Inflammatory macrophage treated with lipopolysaccharide for 1 hour (primary cell): ENCODE measurements around the gene SPANXD.
"Not testable (repeated sequence)": the region's sequence is repeated elsewhere in the genome, so short reads cannot be mapped to it uniquely, and the experiment has no call there.

Source experiments
- DNase-seq, 2 donors: peaks; one replicate each; pipeline ENCODE4 v3.0.0-alpha.2; 2020 to 2022

The SPANXD gene, protein sequence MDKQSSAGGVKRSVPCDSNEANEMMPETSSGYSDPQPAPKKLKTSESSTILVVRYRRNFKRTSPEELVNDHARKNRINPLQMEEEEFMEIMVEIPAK

DNA sequence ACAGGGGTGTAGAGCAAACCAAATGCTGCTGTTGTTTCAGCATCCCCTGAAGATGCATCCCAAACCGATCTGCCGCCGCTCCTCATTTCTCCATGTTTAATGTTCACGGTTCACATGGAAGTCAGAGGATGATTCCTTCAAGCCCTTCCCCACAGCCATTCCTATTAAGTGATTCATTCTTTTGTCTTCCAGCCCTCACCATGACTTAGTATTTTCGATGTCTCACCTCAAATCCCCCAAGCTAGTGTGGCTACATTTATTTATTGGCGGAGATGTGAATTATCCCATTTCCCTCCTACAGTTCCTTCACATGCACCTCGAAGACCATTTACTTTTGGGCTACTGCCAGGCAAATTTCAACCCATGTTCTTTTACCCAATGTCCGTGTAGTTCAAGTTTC, at the start of gene SPANXD:
TSS of gene SPANXD (minus strand) at position 101 of the 400 bp plus-strand sequence. CDS start 334 bp downstream, outside the sequence.
- not testable (repeated sequence) for DNase-seq

DNA sequence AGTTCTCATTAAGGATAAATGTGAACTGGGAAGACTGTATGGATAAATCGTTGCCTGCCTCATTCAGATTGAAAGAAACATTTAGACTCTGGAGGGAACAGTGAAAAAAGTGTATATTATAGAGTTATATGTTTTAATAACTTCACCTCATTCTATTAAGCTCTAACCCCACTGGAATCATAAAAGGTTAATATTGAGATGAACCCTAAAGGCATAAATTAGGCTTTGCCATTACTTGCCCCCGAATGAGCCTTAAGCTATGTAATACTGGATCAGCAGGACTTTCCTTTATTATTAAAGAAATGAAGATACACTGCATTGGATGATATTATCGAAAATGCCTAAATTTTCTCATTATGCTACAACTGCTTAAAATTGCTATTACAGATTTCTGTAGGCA, 44.1 kb upstream of the SPANXD start:
- no peak for DNase-seq

DNA sequence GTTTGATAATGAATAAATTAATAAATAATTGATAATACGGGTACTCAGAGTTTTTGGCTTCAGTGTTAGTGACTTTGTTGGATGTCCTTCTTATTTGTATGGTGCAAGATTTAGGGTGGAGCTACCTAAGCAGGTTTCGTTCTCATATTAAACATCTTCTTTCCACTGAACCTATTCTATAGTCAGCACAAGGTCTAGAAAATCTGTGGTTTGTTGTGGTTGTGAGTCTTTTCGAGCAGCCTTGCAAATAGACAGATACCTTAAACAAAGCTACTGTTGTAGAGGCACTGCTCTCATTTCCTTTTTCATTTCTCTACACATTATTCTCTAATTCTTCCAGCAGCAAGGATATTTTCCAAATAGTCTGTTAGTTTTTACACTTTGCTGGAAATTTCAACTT, 38.1 kb upstream of the SPANXD start:
- DNase-seq: no peak

DNA sequence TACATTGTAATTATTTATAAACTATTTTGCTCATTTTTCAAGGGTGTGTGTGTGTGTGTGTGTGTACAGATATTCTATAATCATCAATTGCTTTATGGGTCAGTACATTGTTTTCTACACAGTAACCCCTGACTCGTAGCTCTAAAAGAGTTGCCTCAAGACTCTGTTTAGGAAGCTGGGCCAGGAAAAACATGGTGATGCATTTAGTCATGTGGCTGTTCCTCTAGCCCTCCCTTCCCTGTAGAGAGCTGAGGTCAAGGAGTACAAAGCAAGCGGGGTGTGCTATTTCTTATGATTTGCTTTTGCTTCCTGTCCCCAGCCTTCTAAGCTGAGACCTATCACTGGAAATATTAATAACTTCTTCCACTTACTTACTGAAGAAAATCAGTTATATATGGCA, 34.8 kb upstream of the SPANXD start:
- DNase-seq: no peak

DNA sequence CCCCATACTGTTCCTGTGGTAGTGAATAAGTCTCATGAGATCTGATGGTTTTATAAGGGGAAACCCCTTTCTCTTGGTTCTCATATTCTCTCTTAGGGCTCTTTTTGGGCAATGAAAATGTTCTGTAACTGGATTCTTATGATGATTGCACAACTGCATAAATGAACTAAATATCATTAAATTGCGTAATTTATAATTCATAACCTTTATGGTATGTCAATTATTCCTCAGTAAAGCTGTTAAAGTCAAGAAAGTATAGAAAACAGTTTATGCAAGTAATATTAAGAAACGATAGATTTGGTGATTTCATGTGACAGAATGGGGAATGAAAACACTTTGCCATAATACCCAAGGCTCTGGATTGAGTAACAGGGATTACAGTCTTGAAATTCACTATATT, 33.5 kb upstream of the SPANXD start:
- DNase-seq: no peak

DNA sequence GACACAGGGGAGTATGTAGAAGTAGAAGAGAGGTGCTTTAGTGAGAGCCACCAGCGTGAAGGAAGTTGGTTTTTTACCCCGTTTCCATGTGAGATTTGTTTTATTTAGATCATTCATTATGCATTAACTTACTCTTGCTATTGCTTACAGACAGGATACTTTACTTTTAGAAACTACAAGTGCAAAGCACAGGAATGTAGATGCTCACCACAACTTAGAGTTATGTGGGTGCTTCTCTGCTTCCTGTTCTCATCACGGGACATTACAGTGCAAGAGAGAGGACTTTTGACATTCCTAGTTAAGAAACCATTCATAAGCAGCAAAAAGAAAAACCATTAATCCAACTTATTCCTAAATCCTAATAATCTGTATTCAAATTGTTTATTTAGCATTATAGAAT, 25.6 kb upstream of the SPANXD start:
- no peak for DNase-seq

DNA sequence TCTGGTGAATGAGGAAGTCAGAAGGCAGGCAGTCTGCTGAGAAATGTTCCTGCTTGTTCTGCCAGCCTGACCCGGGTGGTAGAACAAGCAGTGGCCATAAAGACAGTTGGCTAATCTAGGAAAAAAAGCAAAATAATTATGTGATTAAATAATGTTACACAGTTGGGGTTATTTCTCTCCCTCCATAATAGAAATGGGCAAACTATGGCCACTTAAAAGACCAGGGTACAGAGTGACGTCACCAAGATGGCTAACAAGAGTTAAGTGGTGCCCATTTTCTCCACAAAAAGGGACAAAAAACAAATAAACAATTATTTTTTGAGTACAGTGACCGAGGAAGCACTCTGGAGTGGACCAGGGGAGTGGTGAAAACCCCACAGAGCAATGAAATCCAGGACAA, 16.1 kb upstream of the SPANXD start:
- DNase-seq: no peak

DNA sequence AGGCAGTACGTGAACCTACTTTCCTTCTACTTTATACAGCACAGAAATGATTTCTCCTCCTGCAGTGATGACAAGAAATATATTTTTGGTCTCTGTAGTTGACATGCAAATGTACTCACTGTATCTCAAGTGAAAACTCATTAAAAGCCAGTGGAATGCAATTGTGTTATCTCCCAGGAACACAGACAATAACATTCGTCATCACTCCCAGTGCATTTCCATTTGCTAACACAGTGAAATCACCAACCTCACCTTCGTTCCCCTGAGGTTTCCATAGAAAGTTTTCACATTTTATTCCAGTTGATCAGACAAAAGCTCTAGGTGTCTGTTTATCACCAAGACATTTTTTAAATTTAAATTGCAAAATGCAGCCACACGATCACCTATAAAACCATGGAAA, 2.5 kb upstream of the SPANXD start:
- no peak for DNase-seq

DNA sequence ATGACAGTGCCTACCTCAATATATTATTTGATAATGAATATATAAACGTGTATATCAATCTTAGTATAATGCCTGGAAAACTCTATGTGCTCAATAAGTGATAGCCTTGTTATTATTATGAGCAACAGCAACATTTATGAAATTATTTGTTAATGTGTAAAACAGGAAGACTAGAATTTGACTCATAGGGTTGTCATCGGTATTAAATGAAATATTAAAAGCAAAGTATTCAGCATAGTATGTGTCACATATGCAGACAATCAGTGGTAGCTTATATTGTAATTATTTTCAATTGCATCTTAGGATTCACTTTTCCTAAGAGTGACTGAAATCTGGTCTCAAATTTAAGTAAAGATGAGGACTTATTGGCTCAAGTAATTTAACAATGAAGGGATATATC, 24.6 kb downstream of the SPANXD start:
- no peak for DNase-seq

DNA sequence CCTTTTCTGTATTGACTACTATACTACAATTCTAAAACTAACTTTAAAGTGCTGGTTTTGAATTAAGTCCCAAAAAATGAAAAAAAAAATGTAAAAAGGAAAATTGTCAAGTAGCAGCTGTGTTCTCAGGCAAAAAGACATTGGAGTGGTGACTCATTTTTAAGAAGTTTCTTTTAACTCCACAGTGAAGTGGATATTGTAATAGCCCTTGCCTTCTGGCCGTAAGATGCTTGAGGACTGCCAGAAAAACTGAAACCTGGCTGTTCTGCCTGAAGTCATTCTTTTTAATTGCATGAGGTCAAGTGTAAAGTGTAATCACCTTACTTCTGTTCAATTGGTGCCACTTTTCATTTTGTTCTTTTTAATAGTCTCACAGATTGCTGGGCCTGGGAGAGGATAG, 28.9 kb downstream of the SPANXD start:
- no peak for DNase-seq

DNA sequence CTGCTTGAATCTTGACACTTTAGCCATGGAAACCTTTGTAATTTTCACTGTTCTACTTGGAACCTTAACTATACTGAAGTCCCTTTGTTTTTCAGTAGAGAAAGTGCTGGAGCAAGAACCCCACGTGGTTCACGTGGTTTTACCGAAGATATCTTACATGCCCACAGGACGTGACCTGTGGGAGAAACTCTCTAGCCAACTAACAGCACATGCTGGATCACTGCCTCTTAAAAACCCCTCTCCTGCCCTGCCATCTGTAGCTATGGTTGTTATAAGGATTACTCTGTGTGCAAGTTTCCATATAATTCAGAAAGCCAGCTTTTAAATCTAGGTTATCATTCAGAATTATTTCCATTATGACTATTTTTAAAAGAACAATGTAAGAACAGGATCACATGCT, 30.2 kb downstream of the SPANXD start:
- DNase-seq: no peak

DNA sequence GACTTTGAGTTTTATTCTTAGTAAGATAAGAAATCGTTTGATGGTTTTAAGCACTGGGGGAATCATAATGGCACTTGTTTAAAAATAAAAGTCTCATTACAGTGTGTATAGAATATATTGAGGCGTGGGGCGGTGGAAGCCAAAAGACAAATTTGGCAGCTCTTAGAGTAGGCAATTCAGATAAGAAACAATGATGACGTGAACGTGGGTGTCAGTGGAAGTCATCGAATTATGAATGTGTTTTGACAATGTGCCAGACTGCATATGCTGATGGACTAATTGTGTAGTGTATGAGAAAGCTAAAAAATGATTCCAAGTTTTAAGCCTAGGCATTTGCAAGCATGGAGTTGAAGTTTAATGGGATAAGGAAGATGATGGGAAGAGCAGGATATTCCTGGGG, 35.8 kb downstream of the SPANXD start:
- no peak for DNase-seq

DNA sequence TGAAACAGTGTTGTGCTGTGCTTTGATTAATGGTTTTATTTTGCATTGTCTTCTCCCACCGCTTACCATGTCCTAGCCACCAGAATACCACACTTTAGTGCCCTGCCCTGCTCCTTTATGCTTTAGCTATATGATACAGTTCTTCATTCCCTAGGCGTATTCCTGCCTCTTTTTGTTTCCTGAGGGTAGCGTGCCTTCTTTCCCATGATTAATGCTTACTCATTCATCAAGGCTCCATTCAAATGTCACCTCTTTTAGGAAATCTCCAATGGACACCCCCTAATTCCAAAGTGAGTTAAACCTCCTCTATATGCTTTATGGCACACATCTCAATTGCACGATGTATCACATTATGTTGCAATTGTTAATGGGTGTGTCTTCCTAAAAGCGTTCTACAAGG, 46.3 kb downstream of the SPANXD start:
- DNase-seq: no peak
